ENCODE measurements around the gene TUBGCP2.

Gene TUBGCP2

GRCh38 chr10:133281084-133281483 lies 27.6 kb downstream of the TUBGCP2 start:
- no peak overlapping the region for H3K9ac ChIP-seq (ENCODE audit: low read depth, low read length)
- H3K27me3 ChIP-seq (ENCODE audit: insufficient read depth, low read length), result peaks cover 6% of the 10 kb centered on the region
- H3K4me1 ChIP-seq (ENCODE audit: insufficient read depth, low read length), result no peaks in the 10 kb centered on the region
- no peaks in the 10 kb centered on the region for H3K9me3 ChIP-seq (ENCODE audit: insufficient read depth, low read depth, low read length)
- H3K27ac ChIP-seq (ENCODE audit: low read length), result no peak overlapping the region
- H3K4me3 ChIP-seq (ENCODE audit: low read length), result no peak overlapping the region
- peaks cover 53% of the 10 kb centered on the region for H3K36me3 ChIP-seq (ENCODE audit: insufficient read depth, low read depth, low read length)

- H3K27ac ChIP-seq (ENCODE audit: low read length), result no peak overlapping the region
- peaks cover 12% of the 10 kb centered on the region for H3K27me3 ChIP-seq (ENCODE audit: insufficient read depth, low read length)
- H3K4me1 ChIP-seq (ENCODE audit: insufficient read depth, low read length), result no peaks in the 10 kb centered on the region
- H3K9ac ChIP-seq (ENCODE audit: low read depth, low read length), result no peak overlapping the region
- peaks cover 47% of the 10 kb centered on the region for H3K36me3 ChIP-seq (ENCODE audit: insufficient read depth, low read depth, low read length)
- no peaks in the 10 kb centered on the region for H3K9me3 ChIP-seq (ENCODE audit: insufficient read depth, low read depth, low read length)
- no peak overlapping the region for H3K4me3 ChIP-seq (ENCODE audit: low read length)
These were observed 28.1 kb downstream of the TUBGCP2 start for GRCh38 chr10:133280391-133281059.

- H3K4me3 ChIP-seq (ENCODE audit: low read length), result no peak overlapping the region
- no peak overlapping the region for H3K9ac ChIP-seq (ENCODE audit: low read depth, low read length)
- H3K9me3 ChIP-seq (ENCODE audit: insufficient read depth, low read depth, low read length), result no peaks in the 10 kb centered on the region
- no peaks in the 10 kb centered on the region for H3K4me1 ChIP-seq (ENCODE audit: insufficient read depth, low read length)
- peaks cover 39% of the 10 kb centered on the region for H3K36me3 ChIP-seq (ENCODE audit: insufficient read depth, low read depth, low read length)
- no peak overlapping the region for H3K27ac ChIP-seq (ENCODE audit: low read length)
- peaks cover 17% of the 10 kb centered on the region for H3K27me3 ChIP-seq (ENCODE audit: insufficient read depth, low read length)
These were observed 29.1 kb downstream of the TUBGCP2 start for GRCh38 chr10:133279326-133280226.

DNA sequence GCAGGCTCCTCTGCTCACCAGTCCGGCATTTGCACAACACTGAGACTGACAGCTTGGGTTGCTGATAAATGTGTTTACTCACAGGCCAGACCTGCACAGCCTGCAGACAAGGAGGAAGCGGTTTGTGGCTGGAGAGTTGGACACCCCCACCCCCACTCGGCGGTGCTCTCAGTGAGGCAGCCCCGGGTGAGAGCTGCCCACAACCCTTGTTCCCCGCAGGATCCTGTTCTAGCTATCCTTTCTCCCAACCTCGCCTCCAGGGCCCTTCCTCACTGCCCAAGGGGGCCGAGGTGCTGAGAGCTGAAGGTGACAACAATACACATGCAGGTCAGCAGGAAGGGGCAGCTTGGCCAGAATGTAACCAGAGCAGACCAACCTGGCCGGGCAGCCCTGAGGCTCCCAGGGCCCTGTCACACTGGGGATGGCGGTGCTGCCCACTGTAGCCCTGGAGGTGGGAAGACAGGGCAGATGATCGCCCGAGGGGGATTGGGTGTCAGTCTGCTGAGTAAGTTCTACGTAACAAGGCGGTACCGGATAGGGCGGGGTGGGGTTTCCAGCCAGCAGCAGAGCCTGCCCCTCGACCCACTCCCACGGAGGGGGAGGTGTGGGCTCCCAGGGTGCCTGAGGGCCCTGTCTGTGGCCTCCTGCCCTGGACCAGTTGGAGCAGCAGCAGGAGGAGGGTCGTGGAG lies 30.0 kb downstream of the TUBGCP2 start:
- no peak overlapping the region for H3K4me3 ChIP-seq (ENCODE audit: low read length)
- no peak overlapping the region for H3K9ac ChIP-seq (ENCODE audit: low read depth, low read length)

GRCh38 chr10:133277993-133278576 lies 30.6 kb downstream of the TUBGCP2 start:
- Histone ChIP-seq H3K9ac (ENCODE audit: low read depth, low read length) (no peak overlapping the region), H3K27me3 (ENCODE audit: insufficient read depth, low read length) (peaks cover 17% of the 10 kb centered on the region), H3K36me3 (ENCODE audit: insufficient read depth, low read depth, low read length) (peaks cover 24% of the 10 kb centered on the region), H3K9me3 (ENCODE audit: insufficient read depth, low read depth, low read length) (no peaks in the 10 kb centered on the region), H3K4me3 (ENCODE audit: low read length) (no peak overlapping the region), H3K4me1 (ENCODE audit: insufficient read depth, low read length) (no peaks in the 10 kb centered on the region), H3K27ac (ENCODE audit: low read length) (no peak overlapping the region)

More for the DNA sequence above, 30.0 kb downstream of the TUBGCP2 start:
- Histone ChIP-seq H3K27me3 (ENCODE audit: insufficient read depth, low read length) (peaks cover 17% of the 10 kb centered on the region), H3K4me1 (ENCODE audit: insufficient read depth, low read length) (no peaks in the 10 kb centered on the region), H3K9me3 (ENCODE audit: insufficient read depth, low read depth, low read length) (no peaks in the 10 kb centered on the region), H3K36me3 (ENCODE audit: insufficient read depth, low read depth, low read length) (peaks cover 30% of the 10 kb centered on the region), H3K27ac (ENCODE audit: low read length) (no peak overlapping the region)

GRCh38 chr10:133277277-133277992 lies 31.2 kb downstream of the TUBGCP2 start:
- Histone ChIP-seq H3K36me3 (ENCODE audit: insufficient read depth, low read depth, low read length) (peaks cover 17% of the 10 kb centered on the region), H3K4me1 (ENCODE audit: insufficient read depth, low read length) (no peaks in the 10 kb centered on the region), H3K27ac (ENCODE audit: low read length) (no peak overlapping the region), H3K9ac (ENCODE audit: low read depth, low read length) (no peak overlapping the region), H3K4me3 (ENCODE audit: low read length) (peak overlapping the region; percentile 56; the same call in 1 of the 2 replicates), H3K27me3 (ENCODE audit: insufficient read depth, low read length) (peaks cover 17% of the 10 kb centered on the region), H3K9me3 (ENCODE audit: insufficient read depth, low read depth, low read length) (no peaks in the 10 kb centered on the region)

DNA sequence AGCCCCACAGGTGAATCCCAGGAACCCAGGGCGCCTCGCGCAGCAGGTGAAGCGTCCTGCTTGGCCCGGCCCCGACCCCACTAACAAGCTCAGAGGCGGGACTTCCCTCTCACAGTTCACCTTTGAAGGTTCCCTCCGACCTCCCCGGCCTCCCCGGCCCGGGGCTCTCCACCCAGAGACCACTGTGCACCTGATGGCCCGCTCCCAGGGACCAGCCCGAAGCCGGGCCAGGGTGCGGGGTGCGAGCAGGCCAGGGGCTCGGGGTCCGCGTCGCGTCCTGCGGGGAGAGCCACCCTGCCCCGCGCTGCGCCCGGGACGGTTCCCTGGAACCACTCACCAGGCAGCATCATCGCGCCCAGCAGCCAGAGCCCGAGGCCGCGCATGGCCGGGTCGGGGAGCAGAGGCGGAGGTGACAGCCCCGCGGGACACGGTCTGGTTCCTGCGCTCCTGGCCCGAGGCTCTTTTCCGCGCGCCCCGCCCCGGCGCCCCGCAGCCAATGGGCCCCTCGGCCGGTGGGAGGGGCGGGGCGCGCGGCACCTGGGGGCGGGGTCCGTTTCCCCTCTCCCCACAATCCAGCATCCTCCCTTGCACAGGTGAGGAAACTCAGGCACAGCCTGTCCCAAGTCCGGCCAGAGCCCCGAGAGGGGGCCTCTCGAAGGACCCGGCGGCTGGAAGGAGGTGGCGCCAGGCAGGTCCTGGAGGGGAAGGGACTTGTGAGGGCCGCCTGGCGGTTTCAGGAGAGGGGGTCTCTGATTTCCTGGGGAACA lies 32.1 kb downstream of the TUBGCP2 start, which contains the start of gene ADAM8:
Gene ADAM8 (minus strand): TSS at position 434 of the 767 bp plus-strand sequence. CDS start 51 bp downstream, at position 383.
- Histone ChIP-seq H3K9me3 (ENCODE audit: insufficient read depth, low read depth, low read length) (no peaks in the 10 kb centered on the region), H3K4me1 (ENCODE audit: insufficient read depth, low read length) (no peaks in the 10 kb centered on the region), H3K4me3 (ENCODE audit: low read length) (peak within 1 kb of the TSS; percentile 56; the same call in 1 of the 2 replicates), H3K9ac (ENCODE audit: low read depth, low read length) (no peak within 1 kb of the TSS), H3K36me3 (ENCODE audit: insufficient read depth, low read depth, low read length) (peaks cover 9% of the 10 kb centered on the region), H3K27me3 (ENCODE audit: insufficient read depth, low read length) (peaks cover 17% of the 10 kb centered on the region), H3K27ac (ENCODE audit: low read length) (no peak within 1 kb of the TSS)

DNA sequence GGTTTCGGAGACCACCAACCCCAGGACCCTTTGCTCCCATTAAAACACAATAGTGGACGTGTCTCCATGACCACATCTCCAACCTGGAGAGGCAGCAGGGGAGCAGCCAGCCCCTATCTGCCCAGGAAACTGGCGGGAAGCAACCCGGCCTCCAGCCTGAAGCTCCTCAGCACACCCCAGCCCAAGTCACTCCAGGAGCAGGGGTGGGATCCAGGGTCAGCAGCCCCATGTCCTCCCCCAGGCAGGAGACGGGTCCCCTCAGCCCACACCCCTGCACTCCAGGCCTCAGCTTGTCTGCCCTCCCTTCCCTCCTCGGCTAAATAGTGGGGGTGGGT lies 32.6 kb downstream of the TUBGCP2 start:
- no peaks in the 10 kb centered on the region for H3K9me3 ChIP-seq (ENCODE audit: insufficient read depth, low read depth, low read length)
- H3K4me1 ChIP-seq (ENCODE audit: insufficient read depth, low read length), result no peaks in the 10 kb centered on the region
- peaks cover 17% of the 10 kb centered on the region for H3K27me3 ChIP-seq (ENCODE audit: insufficient read depth, low read length)
- no peak overlapping the region for H3K9ac ChIP-seq (ENCODE audit: low read depth, low read length)
- H3K36me3 ChIP-seq (ENCODE audit: insufficient read depth, low read depth, low read length), result peaks cover 3% of the 10 kb centered on the region; the same call in 1 of the 2 replicates
- H3K4me3 ChIP-seq (ENCODE audit: low read length), result peak overlapping the region; percentile 56; the same call in 1 of the 2 replicates
- no peak overlapping the region for H3K27ac ChIP-seq (ENCODE audit: low read length)

DNA sequence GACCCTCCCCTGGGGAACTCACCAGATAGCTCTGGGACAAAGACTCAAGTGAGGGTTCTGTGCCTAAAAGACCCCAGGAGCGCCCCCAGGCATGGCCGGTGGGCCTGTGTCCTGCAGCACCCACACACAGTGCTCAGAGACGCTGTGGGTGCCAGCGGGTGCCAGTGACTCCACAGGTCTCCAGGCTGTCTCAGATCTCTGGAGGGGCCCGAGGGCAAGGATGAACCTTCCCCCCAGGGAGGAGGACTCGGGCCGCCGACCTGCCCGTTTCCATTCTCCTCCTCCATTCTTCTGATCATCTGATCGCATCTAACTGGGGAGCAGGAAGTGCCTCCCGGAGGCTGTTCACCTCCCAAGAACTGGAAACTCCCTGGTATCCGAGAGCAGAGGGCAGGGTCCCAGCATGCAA lies 33.0 kb downstream of the TUBGCP2 start:
- no peak overlapping the region for H3K4me3 ChIP-seq (ENCODE audit: low read length)
- H3K9ac ChIP-seq (ENCODE audit: low read depth, low read length), result no peak overlapping the region

More for the DNA sequence above, 33.0 kb downstream of the TUBGCP2 start:
- peaks cover 3% of the 10 kb centered on the region; the same call in 1 of the 2 replicates for H3K36me3 ChIP-seq (ENCODE audit: insufficient read depth, low read depth, low read length)
- peaks cover 17% of the 10 kb centered on the region for H3K27me3 ChIP-seq (ENCODE audit: insufficient read depth, low read length)
- H3K9me3 ChIP-seq (ENCODE audit: insufficient read depth, low read depth, low read length), result no peaks in the 10 kb centered on the region
- H3K4me1 ChIP-seq (ENCODE audit: insufficient read depth, low read length), result no peaks in the 10 kb centered on the region
- H3K27ac ChIP-seq (ENCODE audit: low read length), result no peak overlapping the region
